ENCODE data around the gene DPM2.

The DPM2 gene, protein sequence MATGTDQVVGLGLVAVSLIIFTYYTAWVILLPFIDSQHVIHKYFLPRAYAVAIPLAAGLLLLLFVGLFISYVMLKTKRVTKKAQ

DNA sequence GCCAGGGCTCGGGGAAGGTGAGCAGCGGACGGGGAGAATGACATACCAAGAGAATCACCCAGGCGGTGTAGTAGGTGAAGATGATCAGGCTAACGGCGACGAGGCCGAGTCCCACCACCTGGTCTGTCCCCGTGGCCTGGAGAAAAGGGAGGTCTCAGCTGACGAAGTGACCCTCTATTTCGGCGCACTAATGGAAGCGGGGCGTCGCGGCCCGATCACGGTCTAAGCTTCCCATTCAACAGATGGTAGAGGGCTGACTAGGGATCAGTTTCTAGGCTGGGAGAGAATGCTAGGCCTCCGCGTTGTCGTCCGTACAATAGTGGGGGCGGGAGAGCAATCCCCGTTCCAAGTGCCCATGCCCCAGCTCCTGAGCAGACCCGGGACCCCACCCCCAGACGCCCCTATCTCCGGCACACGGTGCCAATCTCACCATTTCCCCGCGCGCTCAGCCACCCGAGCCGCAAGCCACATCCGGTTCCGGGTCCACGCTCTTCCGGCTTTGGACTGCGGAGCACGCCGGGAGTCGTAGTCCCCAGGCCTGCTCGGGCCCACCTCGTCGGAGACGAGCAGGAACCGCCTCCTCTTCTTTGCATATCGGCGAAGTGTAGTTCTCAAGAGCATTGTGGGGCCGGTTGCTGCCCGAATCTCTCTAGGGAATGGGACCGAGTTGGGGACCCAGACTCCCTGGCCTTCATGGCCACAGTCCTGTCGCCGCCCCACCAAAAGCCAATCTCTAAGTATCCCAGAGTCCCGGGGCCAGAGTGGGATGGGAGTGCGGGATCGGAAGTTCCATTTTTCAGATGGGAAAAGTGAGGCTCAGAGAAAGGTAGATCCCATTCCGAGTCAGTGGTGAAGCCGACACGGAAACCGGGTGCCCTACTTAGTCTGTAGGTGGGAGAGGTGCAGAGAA, at the start of gene DPM2:
DPM2 (minus strand) TSS at position 467 of the 910 bp plus-strand sequence; CDS start at position 433, 34 bp downstream.
- peak; percentile 96 for ATAC-seq (ENCODE audit: low read depth)
- Mint-ChIP-seq H3K9me3 (no peaks in the 10 kb centered on the region), H3K4me3 (peak within 1 kb of the TSS; percentile 96), H3K27me3 (no peaks in the 10 kb centered on the region), H3K4me1 (peaks cover 33% of the 10 kb centered on the region), H3K36me3 (peaks cover 15% of the 10 kb centered on the region), H3K27ac (peak within 1 kb of the TSS; percentile 87)
- peak; percentile 76 to 79 for DNase-seq (ENCODE audit: low spot score in 2 of 2)

GRCh38 chr9:127987103-127987614, 49.5 kb upstream of the DPM2 start:
- H3K36me3 Mint-ChIP-seq = no peaks in the 10 kb centered on the region
- peaks cover 46% of the 10 kb centered on the region for H3K4me1 Mint-ChIP-seq
- peak; percentile 47 to 49 for DNase-seq (ENCODE audit: low spot score in 2 of 2)

GRCh38 chr9:127985011-127985410, 47.4 kb upstream of the DPM2 start:
- no peak overlapping the region for H3K4me3 Mint-ChIP-seq
- H3K9me3 Mint-ChIP-seq = no peaks in the 10 kb centered on the region
- peak overlapping the region; percentile 97 for H3K27ac Mint-ChIP-seq
- peak in 1 of 2 donors; percentile 11 for DNase-seq (ENCODE audit: low spot score in 2 of 2)
- ATAC-seq (ENCODE audit: low read depth) = no peak
- peaks cover 41% of the 10 kb centered on the region for H3K4me1 Mint-ChIP-seq
- no peaks in the 10 kb centered on the region for H3K36me3 Mint-ChIP-seq
- no peaks in the 10 kb centered on the region for H3K27me3 Mint-ChIP-seq

More at GRCh38 chr9:127987103-127987614, 49.5 kb upstream of the DPM2 start:
- peak; percentile 36 for ATAC-seq (ENCODE audit: low read depth)
- peak overlapping the region; percentile 93 for H3K27ac Mint-ChIP-seq
- H3K9me3 Mint-ChIP-seq = no peaks in the 10 kb centered on the region
- no peaks in the 10 kb centered on the region for H3K27me3 Mint-ChIP-seq
- H3K4me3 Mint-ChIP-seq = peak overlapping the region; percentile 4

DNA sequence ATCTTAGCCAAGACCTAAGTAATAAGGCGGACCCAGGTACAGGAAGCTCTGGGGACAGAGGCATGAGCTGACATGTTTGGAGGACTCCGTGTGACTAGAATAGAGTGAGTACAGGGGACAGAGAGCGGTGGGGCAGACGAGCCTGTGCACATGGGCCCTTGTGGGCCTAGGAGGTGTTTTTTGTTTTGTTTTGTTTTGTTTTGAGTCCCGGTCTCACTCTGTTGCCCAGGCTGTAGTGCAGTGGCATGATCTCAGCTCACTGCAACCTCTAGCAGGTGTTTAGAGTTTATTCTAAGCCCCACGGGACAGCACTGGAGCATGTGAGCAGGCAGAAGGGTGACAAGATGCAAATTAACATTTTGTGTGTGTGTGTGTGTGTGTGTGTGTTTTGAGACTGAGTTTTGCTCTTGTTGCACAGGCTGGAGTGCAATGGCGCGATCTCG, 46.2 kb upstream of the DPM2 start:
- ATAC-seq (ENCODE audit: low read depth) (peak; percentile 56), DNase-seq (ENCODE audit: low spot score in 2 of 2) (peak; percentile 61 to 83)
- H3K4me3 Mint-ChIP-seq = peak overlapping the region; percentile 44
- H3K9me3 Mint-ChIP-seq = no peaks in the 10 kb centered on the region
- H3K36me3 Mint-ChIP-seq = peaks cover 4% of the 10 kb centered on the region
- H3K4me1 Mint-ChIP-seq = peaks cover 40% of the 10 kb centered on the region
- no peaks in the 10 kb centered on the region for H3K27me3 Mint-ChIP-seq
- H3K27ac Mint-ChIP-seq = peak overlapping the region; percentile 97

- Mint-ChIP-seq H3K27me3 (no peaks in the 10 kb centered on the region), H3K9me3 (no peaks in the 10 kb centered on the region), H3K27ac (peak overlapping the region; percentile 97), H3K36me3 (peaks cover 4% of the 10 kb centered on the region), H3K4me1 (peaks cover 42% of the 10 kb centered on the region), H3K4me3 (peak overlapping the region; percentile 57)
- ATAC-seq (ENCODE audit: low read depth) = no peak
- peak in 1 of 2 donors; percentile 18 for DNase-seq (ENCODE audit: low spot score in 2 of 2)
Measured at GRCh38 chr9:127982912-127983311, 45.3 kb upstream of the DPM2 start.

- Mint-ChIP-seq H3K9me3 (no peaks in the 10 kb centered on the region), H3K27me3 (no peaks in the 10 kb centered on the region), H3K27ac (peak overlapping the region; percentile 97), H3K4me3 (peak overlapping the region; percentile 86), H3K36me3 (peaks cover 4% of the 10 kb centered on the region), H3K4me1 (peaks cover 39% of the 10 kb centered on the region)
- no peak for ATAC-seq (ENCODE audit: low read depth)
- DNase-seq (ENCODE audit: low spot score in 2 of 2) = peak in 1 of 2 donors; percentile 13
Measured at GRCh38 chr9:127981559-127982121, 44.0 kb upstream of the DPM2 start.

DNA sequence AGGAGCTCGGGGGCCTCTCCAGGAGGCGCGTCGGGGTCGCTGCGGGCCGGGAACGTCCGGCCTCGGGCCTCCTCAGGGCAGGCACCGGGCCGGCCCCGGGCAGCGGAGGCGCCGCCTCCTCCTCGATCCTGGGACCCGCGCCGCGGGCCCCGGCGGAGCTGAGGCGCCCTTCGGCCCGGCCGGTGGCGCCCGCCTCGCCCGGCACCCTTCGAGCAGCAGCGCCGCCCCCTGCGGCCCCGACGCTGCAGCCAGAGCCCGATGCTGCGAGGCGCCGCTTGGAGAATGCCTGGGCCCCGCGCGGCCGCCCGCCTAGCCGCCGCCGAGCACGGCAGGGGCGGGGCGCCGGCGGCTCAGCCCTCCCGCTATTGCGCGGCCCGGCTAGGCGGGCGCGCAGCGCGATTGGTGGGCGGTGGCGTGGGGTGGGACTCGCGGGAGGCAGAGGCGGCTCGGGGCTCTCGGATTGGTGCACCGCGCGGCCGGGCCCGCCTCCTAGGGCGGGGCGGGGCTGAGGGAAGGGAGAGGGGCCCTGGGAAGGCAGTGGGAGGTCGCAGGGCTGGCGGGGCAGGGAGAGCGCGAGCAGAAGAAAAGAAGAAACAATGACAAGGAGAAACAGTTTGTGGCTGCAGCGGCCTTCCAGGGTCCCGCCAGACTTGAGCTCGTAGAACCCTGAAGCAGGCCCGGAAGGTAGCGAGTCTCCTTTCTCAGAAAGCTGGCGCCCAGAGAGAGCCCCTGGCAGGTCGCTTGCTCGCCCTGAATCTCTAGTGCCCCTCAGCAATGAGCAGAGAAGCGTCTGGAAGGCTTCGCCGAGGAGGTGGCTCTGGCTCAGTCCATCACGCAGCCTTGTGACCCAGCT, 43.3 kb upstream of the DPM2 start, which contains the start of gene EEIG1:
EEIG1 (minus strand) TSS at position 284 of the 853 bp plus-strand sequence. CDS start 852 bp downstream, outside the sequence.
- Mint-ChIP-seq H3K4me1 (peaks cover 43% of the 10 kb centered on the region), H3K36me3 (peaks cover 4% of the 10 kb centered on the region), H3K4me3 (peak within 1 kb of the TSS; percentile 98), H3K9me3 (no peaks in the 10 kb centered on the region), H3K27ac (peak within 1 kb of the TSS; percentile 97), H3K27me3 (no peaks in the 10 kb centered on the region)
- ATAC-seq (ENCODE audit: low read depth) (peak; percentile 68), DNase-seq (ENCODE audit: low spot score in 2 of 2) (peak; percentile 96 to 98)

GRCh38 chr9:127980060-127980705, 42.5 kb upstream of the DPM2 start:
- peak; percentile 41 for ATAC-seq (ENCODE audit: low read depth)
- H3K36me3 Mint-ChIP-seq = peaks cover 7% of the 10 kb centered on the region
- H3K4me3 Mint-ChIP-seq = peak overlapping the region; percentile 98
- H3K27me3 Mint-ChIP-seq = no peaks in the 10 kb centered on the region
- peak overlapping the region; percentile 91 for H3K27ac Mint-ChIP-seq
- no peaks in the 10 kb centered on the region for H3K9me3 Mint-ChIP-seq
- H3K4me1 Mint-ChIP-seq = peaks cover 49% of the 10 kb centered on the region
- DNase-seq (ENCODE audit: low spot score in 2 of 2) = peak; percentile 76 to 78

DNA sequence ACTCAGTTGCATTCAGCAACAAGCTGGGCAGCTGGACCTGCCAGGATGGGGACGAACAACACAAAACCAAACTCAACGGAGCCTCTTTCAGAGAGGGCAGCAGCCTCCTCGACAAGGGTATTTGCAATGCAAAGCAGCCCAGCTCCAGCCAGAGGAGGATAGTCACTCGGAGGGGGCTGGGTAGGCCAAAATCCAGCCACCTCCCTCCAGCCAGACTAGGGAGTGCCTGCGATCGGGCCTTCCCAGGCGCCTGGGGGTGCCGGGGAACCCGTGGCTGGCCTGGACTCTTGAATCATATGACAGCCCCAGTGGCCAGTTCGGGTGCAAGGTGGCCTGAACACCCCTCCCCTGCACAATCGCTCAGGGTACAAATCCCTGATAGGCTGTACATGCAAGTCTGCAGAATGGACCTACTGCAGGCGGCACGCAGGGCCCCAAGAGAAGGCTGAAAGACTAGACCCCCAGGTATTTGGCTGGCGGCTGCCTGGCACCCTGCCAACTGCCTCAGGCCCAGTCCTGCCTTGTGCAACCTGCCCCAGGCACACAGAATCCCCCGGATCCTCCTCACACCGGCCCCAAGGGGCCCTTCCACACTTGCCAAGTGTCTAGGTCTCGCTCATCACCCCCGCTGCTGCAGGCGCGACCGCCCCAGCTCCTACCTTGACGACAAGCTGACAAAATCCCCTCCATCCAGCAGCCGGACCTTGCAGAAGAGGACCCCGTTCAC, 41.8 kb upstream of the DPM2 start:
- Mint-ChIP-seq H3K27ac (peak overlapping the region; percentile 91), H3K36me3 (peaks cover 7% of the 10 kb centered on the region), H3K4me3 (peak overlapping the region; percentile 98), H3K27me3 (no peaks in the 10 kb centered on the region), H3K4me1 (peaks cover 47% of the 10 kb centered on the region), H3K9me3 (no peaks in the 10 kb centered on the region)
- peak; percentile 48 to 60 for DNase-seq (ENCODE audit: low spot score in 2 of 2)
- no peak for ATAC-seq (ENCODE audit: low read depth)

DNA sequence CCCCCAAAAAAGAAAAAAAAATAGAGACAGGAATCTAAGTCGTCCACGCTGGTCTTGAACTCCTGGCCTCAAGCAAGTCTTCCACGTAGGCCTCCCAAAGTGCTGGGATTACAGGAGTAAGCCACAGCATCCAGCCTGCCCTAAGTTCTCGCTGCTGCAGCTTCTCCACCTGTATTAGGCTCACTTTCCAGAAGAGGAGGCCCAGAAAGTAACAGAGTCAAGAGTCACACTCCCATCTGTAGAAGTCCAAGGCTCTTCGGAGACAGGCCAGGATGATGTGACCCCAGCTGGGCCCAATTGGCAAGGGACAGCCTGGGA, 41.3 kb upstream of the DPM2 start:
- no peak for ATAC-seq (ENCODE audit: low read depth)
- H3K4me3 Mint-ChIP-seq = peak overlapping the region; percentile 98
- peak overlapping the region; percentile 91 for H3K27ac Mint-ChIP-seq
- no peaks in the 10 kb centered on the region for H3K27me3 Mint-ChIP-seq
- H3K36me3 Mint-ChIP-seq = peaks cover 7% of the 10 kb centered on the region
- no peaks in the 10 kb centered on the region for H3K9me3 Mint-ChIP-seq
- H3K4me1 Mint-ChIP-seq = peaks cover 52% of the 10 kb centered on the region
- no peak for DNase-seq (ENCODE audit: low spot score in 2 of 2)

DNA sequence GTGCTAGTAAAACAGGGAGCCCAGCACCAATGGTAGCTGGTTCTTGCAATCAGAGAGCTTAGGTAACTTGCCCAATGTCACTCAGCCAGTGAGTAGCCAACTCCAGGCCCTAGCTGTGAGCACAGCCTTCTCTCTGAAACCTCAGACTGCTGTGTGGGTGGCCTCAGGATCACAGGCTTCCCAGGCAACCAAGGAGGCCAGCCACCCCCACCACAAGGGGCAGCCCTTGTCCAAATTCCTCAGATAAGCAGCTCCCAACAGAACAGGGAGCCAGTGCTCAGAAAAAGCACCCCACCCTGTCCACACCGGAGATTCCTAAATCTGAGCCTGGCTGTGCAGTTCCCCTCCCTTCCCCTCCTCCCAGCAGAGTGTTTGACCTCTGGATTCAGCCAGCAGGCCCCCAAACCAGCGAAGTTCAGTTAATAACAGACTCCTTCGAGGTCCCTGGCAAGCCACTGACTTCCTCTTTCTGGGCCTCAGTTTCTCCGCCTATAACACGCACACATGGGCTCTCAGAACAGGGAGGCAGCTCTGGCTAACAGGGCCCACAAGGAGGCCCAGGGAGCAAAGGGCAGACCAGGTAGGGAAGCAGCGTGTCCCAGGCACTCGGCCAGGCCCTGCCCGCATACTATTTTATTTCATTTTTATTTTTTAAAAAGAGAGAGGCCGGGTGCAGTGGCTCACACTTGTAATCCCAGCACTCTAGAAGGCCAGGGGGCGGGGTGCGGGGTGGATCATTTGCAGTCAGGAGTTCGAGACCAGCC, 40.4 kb upstream of the DPM2 start:
- ATAC-seq (ENCODE audit: low read depth) (no peak), DNase-seq (ENCODE audit: low spot score in 2 of 2) (peak in 1 of 2 donors; percentile 17)
- peaks cover 7% of the 10 kb centered on the region for H3K36me3 Mint-ChIP-seq
- peak overlapping the region; percentile 92 for H3K27ac Mint-ChIP-seq
- peak overlapping the region; percentile 98 for H3K4me3 Mint-ChIP-seq
- H3K4me1 Mint-ChIP-seq = peaks cover 50% of the 10 kb centered on the region
- no peaks in the 10 kb centered on the region for H3K27me3 Mint-ChIP-seq
- no peaks in the 10 kb centered on the region for H3K9me3 Mint-ChIP-seq

Measured in memory B cell (primary cell).